ENCODE measurements around the gene FTO. TPM values are rescaled to one million over a fixed set of nuclear protein-coding genes. Genes with fewer than 3 reads are reported as not detected.

FTO gene
- polyA plus RNA-seq, 1 donor from 2014 or later, result 80.1 TPM

DNA sequence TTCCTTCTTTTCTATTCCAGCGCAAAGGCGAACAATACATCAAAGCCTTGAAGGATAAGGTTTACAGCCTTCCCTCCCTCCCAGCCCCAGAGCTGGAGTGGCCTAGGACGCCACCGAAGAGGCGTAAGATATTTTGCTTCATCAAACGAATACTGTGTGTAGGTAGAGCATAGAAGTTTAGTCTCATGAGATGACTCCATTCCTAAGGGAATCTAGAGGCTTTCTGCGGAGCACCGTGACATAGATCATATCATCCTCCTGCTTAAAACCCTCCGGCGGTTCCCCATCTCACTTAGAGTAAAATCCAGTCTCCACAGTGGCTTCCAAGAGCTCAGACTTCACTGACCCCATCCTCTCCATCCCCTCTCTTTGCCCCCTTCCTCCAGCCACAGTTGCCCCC, 390.7 kb downstream of the FTO start:
- no peaks in the 10 kb centered on the region for H3K27me3 ChIP-seq (ENCODE audit: insufficient read depth, low read depth, low read length)
- no peaks in the 10 kb centered on the region for H4K20me1 ChIP-seq (ENCODE audit: insufficient read depth)
- H3K9me2 ChIP-seq (ENCODE audit: insufficient read depth, low read length), result no peaks in the 10 kb centered on the region
- H3K79me2 ChIP-seq (replicated peaks; ENCODE audit: insufficient read depth, low read length), result no peaks in the 10 kb centered on the region
- no peak overlapping the region for H3K9ac ChIP-seq (ENCODE audit: low read length)
- H2AFZ ChIP-seq (ENCODE audit: low read depth, low read length), result no peak overlapping the region
- H3F3A ChIP-seq (ENCODE audit: insufficient read depth, low read length, poor library complexity, severe bottlenecking), result no peaks in the 10 kb centered on the region
- H3K36me3 ChIP-seq (ENCODE audit: insufficient read depth, low read length), result no peaks in the 10 kb centered on the region
- H3K4me2 ChIP-seq (ENCODE audit: low read length), result no peak overlapping the region
- H3K9me3 ChIP-seq (ENCODE audit: low read length), result peaks cover 3% of the 10 kb centered on the region
- H3K27ac ChIP-seq (ENCODE audit: low read length), result no peak overlapping the region
- TF ChIP-seq SMC3 (conservative IDR thresholded peaks at IDR 0.05; ENCODE audit: poor library complexity) (no peak), RAD21 (conservative IDR thresholded peaks at IDR 0.05) (no peak), REST (IDR thresholded peaks at IDR 0.05; ENCODE audit: borderline replicate concordance) (no peak), EP300 (conservative IDR thresholded peaks at IDR 0.05; ENCODE audit: poor library complexity, severe bottlenecking) (no peak), MXI1 (conservative IDR thresholded peaks at IDR 0.05; ENCODE audit: poor library complexity, severe bottlenecking) (no peak), EZH2 (IDR thresholded peaks at IDR 0.05; ENCODE audit: borderline replicate concordance, insufficient read depth, low read length, poor library complexity, severe bottlenecking) (no peak), CTCF (IDR thresholded peaks at IDR 0.05; ENCODE audit: poor library complexity, severe bottlenecking) (no peak), TAF1 (IDR thresholded peaks at IDR 0.05; ENCODE audit: low read depth) (no peak), POLR2AphosphoS5 (IDR thresholded peaks at IDR 0.05) (no peak)
- no peak overlapping the region for H3K4me3 ChIP-seq (ENCODE audit: low read length)

GRCh38 chr16:54096607-54097006, 392.7 kb downstream of the FTO start:
- Histone ChIP-seq H3K9me2 (ENCODE audit: insufficient read depth, low read length) (no peaks in the 10 kb centered on the region), H3K9me3 (ENCODE audit: low read length) (no peaks in the 10 kb centered on the region), H3K36me3 (ENCODE audit: insufficient read depth, low read length) (no peaks in the 10 kb centered on the region), H3F3A (ENCODE audit: insufficient read depth, low read length, poor library complexity, severe bottlenecking) (no peaks in the 10 kb centered on the region), H3K9ac (ENCODE audit: low read length) (no peak overlapping the region), H2AFZ (ENCODE audit: low read depth, low read length) (no peak overlapping the region), H3K27ac (ENCODE audit: low read length) (no peak overlapping the region), H3K79me2 (replicated peaks; ENCODE audit: insufficient read depth, low read length) (no peaks in the 10 kb centered on the region), H4K20me1 (ENCODE audit: insufficient read depth) (no peaks in the 10 kb centered on the region), H3K4me3 (ENCODE audit: low read length) (no peak overlapping the region), H3K4me2 (ENCODE audit: low read length) (no peak overlapping the region), H3K27me3 (ENCODE audit: insufficient read depth, low read depth, low read length) (no peaks in the 10 kb centered on the region)
- TF ChIP-seq CTCF (IDR thresholded peaks at IDR 0.05; ENCODE audit: poor library complexity, severe bottlenecking) (no peak), POLR2AphosphoS5 (IDR thresholded peaks at IDR 0.05) (no peak), EZH2 (IDR thresholded peaks at IDR 0.05; ENCODE audit: borderline replicate concordance, insufficient read depth, low read length, poor library complexity, severe bottlenecking) (no peak), TAF1 (IDR thresholded peaks at IDR 0.05; ENCODE audit: low read depth) (no peak), EP300 (conservative IDR thresholded peaks at IDR 0.05; ENCODE audit: poor library complexity, severe bottlenecking) (no peak), REST (IDR thresholded peaks at IDR 0.05; ENCODE audit: borderline replicate concordance) (no peak), MXI1 (conservative IDR thresholded peaks at IDR 0.05; ENCODE audit: poor library complexity, severe bottlenecking) (no peak), RAD21 (conservative IDR thresholded peaks at IDR 0.05) (no peak), SMC3 (conservative IDR thresholded peaks at IDR 0.05; ENCODE audit: poor library complexity) (no peak)

All from neural cell (in vitro differentiated cells).